HCT116 (cell line): Measurements from ENCODE around the gene TOMM40. TPM values are rescaled to one million over a fixed set of nuclear protein-coding genes. Genes with fewer than 3 reads are reported as not detected.

Experiments used
- ATAC-seq: fragments of 200-7000 bp; cut with Tn5 transposase; 2 replicates; pipeline ENCODE4 v1.9.1; 2020; ENCODE audit warnings: mild to moderate bottlenecking, moderate library complexity
- BruUV-seq: library from RNA; stranded (reverse); fragments of 400-500 nt; replicated peaks from 2 replicates; lab custom pipeline; 2021; lab: Mats Ljungman, UMichigan
- CTCF ChIA-PET: fragments of 300-600 bp; sonication (Branson Sonifier 250); formaldehyde crosslinking; loops from one replicate; lab custom pipeline; 2021; ENCODE audit warnings: antibody characterized with exemption; lab: Charles Lee
- POLR2A ChIA-PET: fragments of 300-600, 350-600 bp; sonication (Branson Sonifier 250); formaldehyde crosslinking; loops from one replicate; lab custom pipeline; 2021; ENCODE audit warnings: antibody characterized with exemption; lab: Charles Lee
- RAD21 ChIA-PET, 2 experiments: fragments of 300-600 bp; sonication (Branson Sonifier 250); formaldehyde crosslinking; loops; one replicate each; lab custom pipeline; 2023; ENCODE audit warnings: low total read pairs in 2 of 2; ENCODE audit not compliant: uncharacterized antibody in 2 of 2, unreplicated experiment in 2 of 2, low non-redundant PET in 1 of 2; lab: Charles Lee
- DNase-seq: peaks from one replicate; pipeline ENCODE4 v3.0.0-alpha.2; 2010; ENCODE audit warnings: low read depth, low spot score
- H2AFZ ChIP-seq: fragments of 200-600 bp; shearing (Covaris generic), sonication (generic); 2 replicates; pipeline ENCODE4 v1.6.1; 2017; ENCODE audit warnings: low read depth, mixed run types, mixed read lengths, antibody characterized with exemption, low read length; ENCODE audit not compliant: poor library complexity, severe bottlenecking
- H3K27ac ChIP-seq: 2 replicates; pipeline ENCODE4 v1.5.1; 2012; ENCODE audit warnings: low read depth, low read length
- H3K27me3 ChIP-seq: fragments of 200-600 bp; sonication (generic); 2 replicates; pipeline ENCODE4 v1.6.1; 2016; ENCODE audit warnings: mixed run types, low read length, mixed read lengths; ENCODE audit not compliant: insufficient read depth
- H3K36me3 ChIP-seq, 2 experiments: fragments of 200-500 bp in 1 of 2; fragments of 200-600 bp in 1 of 2; sonication (Bioruptor generic) in 1 of 2; sonication (generic) in 1 of 2; 2 replicates each; pipeline versions ENCODE4 v1.5.1 to v1.6.1; 2014 to 2016; ENCODE audit warnings: low read length in 2 of 2, inconsistent platforms in 1 of 2, mixed read lengths in 1 of 2, mixed run types in 1 of 2; ENCODE audit not compliant: insufficient read depth in 2 of 2, control insufficient read depth in 1 of 2
- H3K4me1 ChIP-seq, 2 experiments: fragments of 200-600 bp in 1 of 2; sonication (generic) in 1 of 2; 2 replicates each; pipeline versions ENCODE4 v1.5.1 to v1.6.1; 2012 to 2017; ENCODE audit warnings: low read length in 2 of 2, inconsistent platforms in 1 of 2, mild to moderate bottlenecking in 1 of 2, mixed read lengths in 1 of 2, mixed run types in 1 of 2, moderate library complexity in 1 of 2; ENCODE audit not compliant: insufficient read depth in 2 of 2, control insufficient read depth in 1 of 2
- H3K4me2 ChIP-seq: fragments of 200-600 bp; sonication (generic); 2 replicates; pipeline ENCODE4 v1.6.1; 2017; ENCODE audit warnings: mixed run types, low read length, mixed read lengths
- H3K4me3 ChIP-seq, 2 experiments: fragments of 200-600 bp in 1 of 2; sonication (generic) in 1 of 2; replicated peaks in 1 of 2; 2 replicates each; pipeline ENCODE4 v1.5.1; 2011 to 2016; ENCODE audit warnings: low read length in 2 of 2, control low read depth in 1 of 2, low read depth in 1 of 2, mild to moderate bottlenecking in 1 of 2, mixed read lengths in 1 of 2, mixed run types in 1 of 2
- H3K79me2 ChIP-seq: fragments of 200-600 bp; sonication (generic); 2 replicates; pipeline ENCODE4 v1.6.1; 2017; ENCODE audit warnings: mild to moderate bottlenecking, mixed run types, low read length, moderate library complexity, mixed read lengths; ENCODE audit not compliant: insufficient read depth
- H3K9ac ChIP-seq: fragments of 200-600 bp; sonication (generic); 2 replicates; pipeline ENCODE4 v1.6.1; 2016; ENCODE audit warnings: low read length, mixed read lengths
- H3K9me2 ChIP-seq: fragments of 200-600 bp; sonication (generic), shearing (Covaris generic); 2 replicates; pipeline ENCODE4 v1.6.1; 2017; ENCODE audit warnings: mixed run types, mild to moderate bottlenecking, moderate library complexity; ENCODE audit not compliant: insufficient read depth
- H3K9me3 ChIP-seq, 2 experiments: fragments of 200-500 bp in 1 of 2; fragments of 200-600 bp in 1 of 2; sonication (Bioruptor generic) in 1 of 2; sonication (generic) in 1 of 2; 2 replicates each; pipeline ENCODE4 v1.6.1; 2014 to 2017; ENCODE audit warnings: low read length in 2 of 2, mixed read lengths in 2 of 2, inconsistent platforms in 1 of 2, low read depth in 1 of 2, mild to moderate bottlenecking in 1 of 2, mixed run types in 1 of 2, moderate library complexity in 1 of 2; ENCODE audit not compliant: control insufficient read depth in 1 of 2, insufficient read depth in 1 of 2
- H4K20me1 ChIP-seq: fragments of 200-600 bp; sonication (generic), shearing (Covaris generic); 2 replicates; pipeline ENCODE4 v1.6.1; 2017; ENCODE audit warnings: mixed run types, mild to moderate bottlenecking, moderate library complexity; ENCODE audit not compliant: insufficient read depth
- CEBPB ChIP-seq: IDR thresholded peaks from 2 replicates; pipeline ENCODE4 v1.6.1; 2012; ENCODE audit warnings: low read depth
- ELF1 ChIP-seq: IDR thresholded peaks from 2 replicates; pipeline ENCODE4 v1.6.1; 2012; ENCODE audit warnings: low read depth, borderline replicate concordance
- EZH2phosphoT487 ChIP-seq: fragments of 200-600 bp; IDR thresholded peaks from 2 replicates; pipeline ENCODE4 v1.6.1; 2018; ENCODE audit warnings: antibody characterized with exemption, borderline replicate concordance
- JUND ChIP-seq: IDR thresholded peaks from 2 replicates; pipeline ENCODE4 v1.6.1; 2012
- POLR2A ChIP-seq: IDR thresholded peaks from 2 replicates; pipeline ENCODE4 v1.7.0; 2011; ENCODE audit warnings: borderline replicate concordance; ENCODE audit not compliant: insufficient read depth, insufficient read length; ENCODE audit errors: extremely low read depth
- POLR2AphosphoS5 ChIP-seq: IDR thresholded peaks from 2 replicates; pipeline ENCODE4 v1.6.1; 2011; ENCODE audit warnings: mild to moderate bottlenecking, low read depth, low read length, moderate library complexity
- RAD21 ChIP-seq: IDR thresholded peaks from 2 replicates; pipeline ENCODE4 v1.6.1; 2012; ENCODE audit warnings: low read depth, mild to moderate bottlenecking
- SIN3A ChIP-seq: IDR thresholded peaks from 2 replicates; pipeline ENCODE4 v1.6.1; 2012; ENCODE audit warnings: low read depth
- TCF7L2 ChIP-seq: IDR thresholded peaks from 2 replicates; pipeline ENCODE4 v1.7.0; 2011; ENCODE audit warnings: borderline replicate concordance, inconsistent platforms; ENCODE audit not compliant: insufficient read depth, insufficient read length; ENCODE audit errors: extremely low read depth
- ZFX ChIP-seq: fragments of 450-650 bp; IDR thresholded peaks from 2 replicates; pipeline ENCODE4 v1.6.1; 2017
- ZNF274 ChIP-seq: fragments of 200-500 bp; sonication (Bioruptor generic); IDR thresholded peaks from 2 replicates; pipeline ENCODE4 v1.6.1; 2014; ENCODE audit warnings: mild to moderate bottlenecking, low read depth, low read length, inconsistent platforms
- intact Hi-C: fragments of 100-400 bp; cut with micrococcal nuclease; formaldehyde crosslinking; loops from 2 replicates; pipeline ENCODE4 v1.10.0; 2022
- total RNA-seq: library from RNA; stranded (reverse); gene quantifications from one replicate; pipeline ENCODE4 v1.2.1, GENCODE V29; 2021; ENCODE audit not compliant: unreplicated experiment
- TF ChIP-seq, protein P1 (sequence below): IDR thresholded peaks from 2 replicates; pipeline ENCODE4 v1.6.1; 2011; ENCODE audit warnings: mild to moderate bottlenecking, low read length, moderate library complexity; ENCODE audit not compliant: insufficient replicate concordance; ENCODE audit errors: extremely low read depth
- TF ChIP-seq, protein P2 (sequence below): IDR thresholded peaks from 2 replicates; pipeline ENCODE4 v1.6.1; 2012; ENCODE audit warnings: low read depth
- TF ChIP-seq, protein P3 (sequence below): IDR thresholded peaks from 2 replicates; pipeline ENCODE4 v1.6.1; 2012
- TF ChIP-seq, protein P4 (sequence below): IDR thresholded peaks from 2 replicates; pipeline ENCODE4 v1.6.1; 2012

Gene TOMM40
- total RNA-seq, 1 experiment from 2014 or later, result 178 TPM

DNA sequence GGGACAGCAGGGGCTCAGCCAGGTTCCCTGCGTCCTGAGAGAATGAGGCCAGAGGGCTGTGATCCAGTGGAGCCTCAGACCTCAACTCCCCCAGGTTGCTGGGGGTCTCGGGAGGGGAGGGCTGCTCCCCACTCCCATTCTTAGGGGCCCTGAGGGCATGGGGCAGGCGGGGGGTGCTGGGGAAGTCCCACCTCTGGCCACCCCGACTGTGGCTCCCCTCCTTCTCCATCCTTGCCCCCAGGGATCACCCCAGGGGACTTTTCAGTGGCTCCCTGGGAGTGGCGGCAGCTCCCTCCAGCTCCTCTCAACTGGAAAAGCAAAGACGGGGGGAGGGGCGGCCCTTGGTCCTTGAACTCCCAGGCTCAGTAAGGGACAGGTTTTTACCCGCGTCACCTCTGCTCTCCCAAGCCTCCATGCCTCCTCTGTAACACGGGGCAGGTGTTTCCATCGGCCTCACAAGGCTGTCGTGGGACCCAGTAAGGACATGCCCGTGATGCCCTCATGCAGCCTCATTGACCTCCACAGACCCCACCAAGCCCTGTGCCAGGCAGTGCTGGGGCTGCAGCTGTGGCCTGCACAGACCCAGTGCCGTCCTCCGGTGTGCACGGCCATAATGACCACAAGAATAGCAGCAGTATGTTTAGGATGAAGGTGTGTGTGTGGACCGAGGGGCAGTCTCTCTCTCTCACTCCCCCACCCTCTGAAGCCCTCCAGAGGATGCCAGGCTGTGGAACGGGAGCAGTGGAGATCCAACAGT, 11.6 kb upstream of the TOMM40 start:
- H3K36me3 ChIP-seq, result peaks cover 11 to 12% of the 10 kb centered on the region in 2 experiments; a peak in 3 of 4 replicates
- no peak overlapping the region for H3K9ac ChIP-seq
- H3K4me3 ChIP-seq, result no peak overlapping the region
- H3K9me3 ChIP-seq, result no peaks in the 10 kb centered on the region
- ChIA-PET POLR2A (no interaction called here), RAD21 (no interaction called here), CTCF (no interaction called here)
- no peak for DNase-seq
- H4K20me1 ChIP-seq, result no peaks in the 10 kb centered on the region
- H3K4me2 ChIP-seq, result no peak overlapping the region
- no peak overlapping the region for H2AFZ ChIP-seq
- BruUV-seq, result no TSS peak
- TF ChIP-seq TCF7L2 (no peak), ZFX (no peak), SIN3A (no peak), POLR2A (no peak), EZH2phosphoT487 (no peak), ELF1 (no peak), POLR2AphosphoS5 (no peak), CEBPB (no peak), RAD21 (no peak), JUND (no peak), ZNF274 (no peak)
- TF ChIP-seq, protein P1, sequence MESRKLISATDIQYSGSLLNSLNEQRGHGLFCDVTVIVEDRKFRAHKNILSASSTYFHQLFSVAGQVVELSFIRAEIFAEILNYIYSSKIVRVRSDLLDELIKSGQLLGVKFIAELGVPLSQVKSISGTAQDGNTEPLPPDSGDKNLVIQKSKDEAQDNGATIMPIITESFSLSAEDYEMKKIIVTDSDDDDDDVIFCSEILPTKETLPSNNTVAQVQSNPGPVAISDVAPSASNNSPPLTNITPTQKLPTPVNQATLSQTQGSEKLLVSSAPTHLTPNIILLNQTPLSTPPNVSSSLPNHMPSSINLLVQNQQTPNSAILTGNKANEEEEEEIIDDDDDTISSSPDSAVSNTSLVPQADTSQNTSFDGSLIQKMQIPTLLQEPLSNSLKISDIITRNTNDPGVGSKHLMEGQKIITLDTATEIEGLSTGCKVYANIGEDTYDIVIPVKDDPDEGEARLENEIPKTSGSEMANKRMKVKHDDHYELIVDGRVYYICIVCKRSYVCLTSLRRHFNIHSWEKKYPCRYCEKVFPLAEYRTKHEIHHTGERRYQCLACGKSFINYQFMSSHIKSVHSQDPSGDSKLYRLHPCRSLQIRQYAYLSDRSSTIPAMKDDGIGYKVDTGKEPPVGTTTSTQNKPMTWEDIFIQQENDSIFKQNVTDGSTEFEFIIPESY, result no peak
- TF ChIP-seq, protein P2, sequence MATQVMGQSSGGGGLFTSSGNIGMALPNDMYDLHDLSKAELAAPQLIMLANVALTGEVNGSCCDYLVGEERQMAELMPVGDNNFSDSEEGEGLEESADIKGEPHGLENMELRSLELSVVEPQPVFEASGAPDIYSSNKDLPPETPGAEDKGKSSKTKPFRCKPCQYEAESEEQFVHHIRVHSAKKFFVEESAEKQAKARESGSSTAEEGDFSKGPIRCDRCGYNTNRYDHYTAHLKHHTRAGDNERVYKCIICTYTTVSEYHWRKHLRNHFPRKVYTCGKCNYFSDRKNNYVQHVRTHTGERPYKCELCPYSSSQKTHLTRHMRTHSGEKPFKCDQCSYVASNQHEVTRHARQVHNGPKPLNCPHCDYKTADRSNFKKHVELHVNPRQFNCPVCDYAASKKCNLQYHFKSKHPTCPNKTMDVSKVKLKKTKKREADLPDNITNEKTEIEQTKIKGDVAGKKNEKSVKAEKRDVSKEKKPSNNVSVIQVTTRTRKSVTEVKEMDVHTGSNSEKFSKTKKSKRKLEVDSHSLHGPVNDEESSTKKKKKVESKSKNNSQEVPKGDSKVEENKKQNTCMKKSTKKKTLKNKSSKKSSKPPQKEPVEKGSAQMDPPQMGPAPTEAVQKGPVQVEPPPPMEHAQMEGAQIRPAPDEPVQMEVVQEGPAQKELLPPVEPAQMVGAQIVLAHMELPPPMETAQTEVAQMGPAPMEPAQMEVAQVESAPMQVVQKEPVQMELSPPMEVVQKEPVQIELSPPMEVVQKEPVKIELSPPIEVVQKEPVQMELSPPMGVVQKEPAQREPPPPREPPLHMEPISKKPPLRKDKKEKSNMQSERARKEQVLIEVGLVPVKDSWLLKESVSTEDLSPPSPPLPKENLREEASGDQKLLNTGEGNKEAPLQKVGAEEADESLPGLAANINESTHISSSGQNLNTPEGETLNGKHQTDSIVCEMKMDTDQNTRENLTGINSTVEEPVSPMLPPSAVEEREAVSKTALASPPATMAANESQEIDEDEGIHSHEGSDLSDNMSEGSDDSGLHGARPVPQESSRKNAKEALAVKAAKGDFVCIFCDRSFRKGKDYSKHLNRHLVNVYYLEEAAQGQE, result no peak
- TF ChIP-seq, protein P3, sequence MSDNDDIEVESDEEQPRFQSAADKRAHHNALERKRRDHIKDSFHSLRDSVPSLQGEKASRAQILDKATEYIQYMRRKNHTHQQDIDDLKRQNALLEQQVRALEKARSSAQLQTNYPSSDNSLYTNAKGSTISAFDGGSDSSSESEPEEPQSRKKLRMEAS, result no peak
- TF ChIP-seq, protein P4, sequence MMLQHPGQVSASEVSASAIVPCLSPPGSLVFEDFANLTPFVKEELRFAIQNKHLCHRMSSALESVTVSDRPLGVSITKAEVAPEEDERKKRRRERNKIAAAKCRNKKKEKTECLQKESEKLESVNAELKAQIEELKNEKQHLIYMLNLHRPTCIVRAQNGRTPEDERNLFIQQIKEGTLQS, result no peak
- no peaks in the 10 kb centered on the region for H3K79me2 ChIP-seq
- no peaks in the 10 kb centered on the region for H3K9me2 ChIP-seq
- no peak overlapping the region for H3K27ac ChIP-seq
- peaks cover 3 to 11% of the 10 kb centered on the region in 2 experiments for H3K4me1 ChIP-seq
- ATAC-seq, result no peak
- intact Hi-C loops, result no loop called here
- H3K27me3 ChIP-seq, result no peaks in the 10 kb centered on the region
